HL-60 (cell line): ENCODE results near the gene LRRTM3.

Experiments used
- CTCF ChIP-seq: IDR thresholded peaks from one replicate; pipeline ENCODE4 v1.5.1; 2011; ENCODE audit warnings: low read length, control low read depth, inconsistent platforms; ENCODE audit not compliant: insufficient read depth
- REST ChIP-seq: IDR thresholded peaks from 2 replicates; pipeline ENCODE4 v1.6.1; 2012; ENCODE audit warnings: low read depth; ENCODE audit not compliant: insufficient replicate concordance

DNA sequence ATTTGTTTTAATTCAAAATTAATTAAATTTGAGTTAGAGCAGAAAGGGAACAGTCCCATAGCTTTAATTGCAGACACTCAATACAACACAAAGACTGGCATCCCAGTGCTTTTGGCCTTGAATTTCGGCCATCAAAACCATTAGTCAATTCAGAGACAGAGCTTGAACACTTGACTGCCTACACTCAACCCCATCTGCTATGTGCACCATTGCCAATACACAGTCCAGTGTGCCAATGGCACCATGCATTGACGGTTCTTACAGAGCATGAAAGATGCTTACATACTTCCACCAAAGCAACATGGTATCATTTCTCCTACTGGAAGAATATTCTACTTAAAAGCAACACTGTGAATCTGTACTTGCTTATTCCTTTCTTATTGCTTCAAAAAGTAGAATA is 43.6 kb upstream of the LRRTM3 start:
- TF ChIP-seq CTCF (no peak), REST (no peak)
